GM12892 (cell line): Measurements from ENCODE around the gene APBA2.

Experiments
- POLR2A ChIP-seq: IDR thresholded peaks from 2 replicates; pipeline ENCODE4 v1.6.1; 2011; ENCODE audit warnings: low read depth, low read length, control low read depth
- POLR2AphosphoS5 ChIP-seq: IDR thresholded peaks from 2 replicates; pipeline ENCODE4 v1.6.1; 2011; ENCODE audit warnings: low read depth, low read length, control low read depth
- TAF1 ChIP-seq: IDR thresholded peaks from 2 replicates; pipeline ENCODE4 v1.6.1; 2011; ENCODE audit warnings: low read depth, mild to moderate bottlenecking, control low read depth, low read length, borderline replicate concordance

DNA sequence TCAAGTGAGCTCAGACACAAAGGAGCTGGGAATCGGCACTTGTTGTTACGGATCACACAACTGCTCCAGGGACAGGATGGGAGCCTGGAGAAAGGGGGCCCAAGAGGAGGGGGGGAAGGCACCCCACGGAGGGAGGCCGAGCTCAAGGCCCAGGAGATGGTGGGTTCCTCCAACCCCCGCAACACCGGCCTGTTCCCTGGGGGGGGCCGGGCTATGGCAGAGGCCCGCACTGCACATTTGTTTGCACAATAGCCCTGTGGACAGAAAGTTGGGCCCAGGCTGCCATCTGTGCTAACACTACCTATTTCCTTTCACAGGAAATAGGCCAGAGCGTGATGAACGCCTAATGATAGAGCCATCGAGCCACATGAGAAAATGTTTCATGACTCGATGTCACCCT is 236.7 kb downstream of the APBA2 start:
- no peak for TF ChIP-seq POLR2A
- no peak for TF ChIP-seq POLR2AphosphoS5
- TF ChIP-seq TAF1 = no peak
